ENCODE data around the gene TNIK. TPM values are rescaled to one million over a fixed set of nuclear protein-coding genes. Genes with fewer than 3 reads are reported as not detected.

TNIK gene
- total RNA-seq, 1 experiment from 2014 or later, result 22.4 TPM

- POLR2A ChIA-PET, result interaction anchor here (0.5 kb wide), 1 partner anchor 1802 kb away, joined by 4 read pairs; no protein-coding TSS in a partner anchor
- no peak for TF ChIP-seq CTCF (IDR thresholded peaks at IDR 0.05; ENCODE audit: insufficient read depth in 1 of 2, low read depth in 1 of 2, low read length in 1 of 2, severe bottlenecking in 1 of 2, unreplicated experiment in 1 of 2)
- CTCF ChIA-PET, result no interaction called here
- Histone ChIP-seq H3K9me3 (no peaks in the 10 kb centered on the region), H3K4me3 (ENCODE audit: low read depth, low read length) (no peak overlapping the region), H3K36me3 (ENCODE audit: control insufficient read depth, insufficient read depth, low read length) (no peaks in the 10 kb centered on the region; the same call in 1 of the 2 replicates), H3K27me3 (replicated peaks; ENCODE audit: control insufficient read depth, insufficient read depth, low read length) (no peaks in the 10 kb centered on the region), H3K4me1 (peaks cover 31% of the 10 kb centered on the region)
- BruUV-seq (replicated peaks), result no TSS peak
- DNase-seq, result no peak
- Mint-ChIP-seq H3K4me1 (ENCODE audit: low read depth, unreplicated experiment) (peaks cover 23% of the 10 kb centered on the region), H3K27me3 (ENCODE audit: insufficient read depth, unreplicated experiment) (no peaks in the 10 kb centered on the region), H3K36me3 (ENCODE audit: insufficient read depth, unreplicated experiment) (peaks cover 22% of the 10 kb centered on the region), H3K27ac (ENCODE audit: unreplicated experiment) (peak overlapping the region; percentile 20), H3K9me3 (ENCODE audit: unreplicated experiment) (no peaks in the 10 kb centered on the region), H3K4me3 (ENCODE audit: unreplicated experiment) (no peak overlapping the region)
- intact Hi-C loops (cut with micrococcal nuclease; ENCODE audit: unreplicated experiment), result no loop called here
Measured at GRCh38 chr3:171155122-171155700, 305.0 kb downstream of the TNIK start.

- POLR2A ChIA-PET, result interaction anchor here (0.6 kb wide), 1 partner anchor 246 kb away, joined by 3 read pairs; no protein-coding TSS in a partner anchor
- H3K4me3 Mint-ChIP-seq (ENCODE audit: unreplicated experiment), result no peak overlapping the region
- CTCF ChIA-PET, result no interaction called here
- no peak for DNase-seq
- H3K27me3 Mint-ChIP-seq (ENCODE audit: insufficient read depth, unreplicated experiment), result no peaks in the 10 kb centered on the region
- Histone ChIP-seq H3K9me3 (no peaks in the 10 kb centered on the region), H3K36me3 (ENCODE audit: control insufficient read depth, insufficient read depth, low read length) (no peaks in the 10 kb centered on the region), H3K4me3 (ENCODE audit: low read depth, low read length) (no peak overlapping the region), H3K27me3 (replicated peaks; ENCODE audit: control insufficient read depth, insufficient read depth, low read length) (no peaks in the 10 kb centered on the region), H3K4me1 (peaks cover 9% of the 10 kb centered on the region)
- H3K9me3 Mint-ChIP-seq (ENCODE audit: unreplicated experiment), result no peaks in the 10 kb centered on the region
- peaks cover 18% of the 10 kb centered on the region for H3K4me1 Mint-ChIP-seq (ENCODE audit: low read depth, unreplicated experiment)
- no peak for TF ChIP-seq CTCF (IDR thresholded peaks at IDR 0.05; ENCODE audit: insufficient read depth in 1 of 2, low read depth in 1 of 2, low read length in 1 of 2, severe bottlenecking in 1 of 2, unreplicated experiment in 1 of 2)
- peaks cover 14% of the 10 kb centered on the region for H3K36me3 Mint-ChIP-seq (ENCODE audit: insufficient read depth, unreplicated experiment)
- intact Hi-C loops (cut with micrococcal nuclease; ENCODE audit: unreplicated experiment), result no loop called here
- no peak overlapping the region for H3K27ac Mint-ChIP-seq (ENCODE audit: unreplicated experiment)
- BruUV-seq (replicated peaks), result no TSS peak
Measured at GRCh38 chr3:171150945-171151344, 309.3 kb downstream of the TNIK start.

- no peaks in the 10 kb centered on the region for H3K4me1 ChIP-seq
- no peaks in the 10 kb centered on the region for H3K27me3 Mint-ChIP-seq (ENCODE audit: insufficient read depth, unreplicated experiment)
- H3K36me3 ChIP-seq (ENCODE audit: control insufficient read depth, insufficient read depth, low read length), result no peaks in the 10 kb centered on the region
- H3K4me3 Mint-ChIP-seq (ENCODE audit: unreplicated experiment), result no peak overlapping the region
- ChIA-PET POLR2A (no interaction called here), CTCF (no interaction called here)
- DNase-seq, result no peak
- BruUV-seq (replicated peaks), result no TSS peak
- peaks cover 14% of the 10 kb centered on the region for H3K36me3 Mint-ChIP-seq (ENCODE audit: insufficient read depth, unreplicated experiment)
- H3K9me3 ChIP-seq, result no peaks in the 10 kb centered on the region
- H3K4me3 ChIP-seq (ENCODE audit: low read depth, low read length), result no peak overlapping the region
- no peak overlapping the region for H3K27ac Mint-ChIP-seq (ENCODE audit: unreplicated experiment)
- H3K27me3 ChIP-seq (replicated peaks; ENCODE audit: control insufficient read depth, insufficient read depth, low read length), result no peaks in the 10 kb centered on the region
- peaks cover 8% of the 10 kb centered on the region for H3K4me1 Mint-ChIP-seq (ENCODE audit: low read depth, unreplicated experiment)
- no peak for TF ChIP-seq CTCF (IDR thresholded peaks at IDR 0.05; ENCODE audit: insufficient read depth in 1 of 2, low read depth in 1 of 2, low read length in 1 of 2, severe bottlenecking in 1 of 2, unreplicated experiment in 1 of 2)
- no peaks in the 10 kb centered on the region for H3K9me3 Mint-ChIP-seq (ENCODE audit: unreplicated experiment)
- intact Hi-C loops (cut with micrococcal nuclease; ENCODE audit: unreplicated experiment), result no loop called here
Measured at GRCh38 chr3:171149526-171150116, 310.6 kb downstream of the TNIK start.

All from Caco-2 (cell line).